GM19467 (cell line): ENCODE results near the gene SCN7A.

ENCODE experiments used
- ATAC-seq: cut with Tn5 transposase; IDR thresholded peaks from one replicate; pipeline ENCODE4 v1.9.1; 2021; ENCODE audit warnings: mild to moderate bottlenecking, moderate library complexity; ENCODE audit not compliant: unreplicated experiment

The SCN7A gene

GRCh38 chr2:166405569-166405926 lies 88.5 kb downstream of the SCN7A start:
- ATAC-seq = no peak

GRCh38 chr2:166404831-166405568 lies 89.0 kb downstream of the SCN7A start:
- no peak for ATAC-seq

GRCh38 chr2:166394245-166394644 lies 99.8 kb downstream of the SCN7A start:
- ATAC-seq = no peak

- ATAC-seq = no peak
Measured at GRCh38 chr2:166393008-166393407, 101.0 kb downstream of the SCN7A start.

- no peak for ATAC-seq
Measured at GRCh38 chr2:166388481-166389070, 105.5 kb downstream of the SCN7A start.

- no peak for ATAC-seq
Measured at GRCh38 chr2:166385313-166385712, 108.7 kb downstream of the SCN7A start.

GRCh38 chr2:166384774-166385173 lies 109.3 kb downstream of the SCN7A start:
- ATAC-seq = no peak

- no peak for ATAC-seq
Measured at GRCh38 chr2:166382448-166382847, 111.6 kb downstream of the SCN7A start.

GRCh38 chr2:166380615-166381014 lies 113.4 kb downstream of the SCN7A start:
- no peak for ATAC-seq

GRCh38 chr2:166376873-166377272 lies 117.2 kb downstream of the SCN7A start:
- no peak for ATAC-seq

- ATAC-seq = no peak
Measured at GRCh38 chr2:166376488-166376828, 117.6 kb downstream of the SCN7A start.

- ATAC-seq = peak; percentile 79
Measured at GRCh38 chr2:166375736-166376487, 118.1 kb downstream of the SCN7A start, which contains the start of gene SCN9A. Gene SCN9A, minus strand, starts transcription at chr2:166375944. Its CDS starts 64,188 bp downstream, at chr2:166311756.

GRCh38 chr2:166375195-166375735 lies 118.8 kb downstream of the SCN7A start:
- no peak for ATAC-seq

GRCh38 chr2:166373951-166374350 lies 120.1 kb downstream of the SCN7A start:
- no peak for ATAC-seq

- no peak for ATAC-seq
Measured at GRCh38 chr2:166373539-166373938, 120.5 kb downstream of the SCN7A start.

- no peak for ATAC-seq
Measured at GRCh38 chr2:166373105-166373504, 120.9 kb downstream of the SCN7A start.

GRCh38 chr2:166372046-166372445 lies 122.0 kb downstream of the SCN7A start:
- no peak for ATAC-seq

- ATAC-seq = no peak
Measured at GRCh38 chr2:166365803-166366420, 128.1 kb downstream of the SCN7A start.

- no peak for ATAC-seq
Measured at GRCh38 chr2:166365239-166365638, 128.8 kb downstream of the SCN7A start.

- ATAC-seq = no peak
Measured at GRCh38 chr2:166364476-166365161, 129.4 kb downstream of the SCN7A start.
